Stomach (tissue), 4 donors: ENCODE data around the gene RAP1A.

Experiments used
- EP300 ChIP-seq: sonication (generic); formaldehyde crosslinking; IDR thresholded peaks from one replicate; pipeline ENCODE4 v1.6.1; 2017; ENCODE audit warnings: antibody characterized with exemption
- POLR2A ChIP-seq, 4 donors: fragments of 450-650 bp; IDR thresholded peaks; one replicate each; pipeline ENCODE4 v1.6.1; 2016; ENCODE audit warnings: antibody characterized with exemption in 4 of 4, control low read depth in 2 of 4, mild to moderate bottlenecking in 1 of 4, moderate library complexity in 1 of 4
- POLR2AphosphoS5 ChIP-seq, 3 donors: sonication (generic); formaldehyde crosslinking; IDR thresholded peaks; one replicate each; pipeline ENCODE4 v1.6.1; 2016; ENCODE audit warnings: antibody characterized with exemption in 3 of 3
- TF ChIP-seq, protein P1 (sequence below), 7 experiments: fragments of 450-650 bp in 4 of 7; fragments of 200-600 bp in 3 of 7; sonication (generic) in 3 of 7; IDR thresholded peaks; one replicate each; pipeline ENCODE4 v1.5.1; 2016 to 2019; ENCODE audit warnings: antibody characterized with exemption in 7 of 7, control low read depth in 2 of 7, mild to moderate bottlenecking in 1 of 7

- TF ChIP-seq, protein P1, sequence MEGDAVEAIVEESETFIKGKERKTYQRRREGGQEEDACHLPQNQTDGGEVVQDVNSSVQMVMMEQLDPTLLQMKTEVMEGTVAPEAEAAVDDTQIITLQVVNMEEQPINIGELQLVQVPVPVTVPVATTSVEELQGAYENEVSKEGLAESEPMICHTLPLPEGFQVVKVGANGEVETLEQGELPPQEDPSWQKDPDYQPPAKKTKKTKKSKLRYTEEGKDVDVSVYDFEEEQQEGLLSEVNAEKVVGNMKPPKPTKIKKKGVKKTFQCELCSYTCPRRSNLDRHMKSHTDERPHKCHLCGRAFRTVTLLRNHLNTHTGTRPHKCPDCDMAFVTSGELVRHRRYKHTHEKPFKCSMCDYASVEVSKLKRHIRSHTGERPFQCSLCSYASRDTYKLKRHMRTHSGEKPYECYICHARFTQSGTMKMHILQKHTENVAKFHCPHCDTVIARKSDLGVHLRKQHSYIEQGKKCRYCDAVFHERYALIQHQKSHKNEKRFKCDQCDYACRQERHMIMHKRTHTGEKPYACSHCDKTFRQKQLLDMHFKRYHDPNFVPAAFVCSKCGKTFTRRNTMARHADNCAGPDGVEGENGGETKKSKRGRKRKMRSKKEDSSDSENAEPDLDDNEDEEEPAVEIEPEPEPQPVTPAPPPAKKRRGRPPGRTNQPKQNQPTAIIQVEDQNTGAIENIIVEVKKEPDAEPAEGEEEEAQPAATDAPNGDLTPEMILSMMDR (IDR thresholded peaks at IDR 0.05) = no peak
- TF ChIP-seq POLR2A (IDR thresholded peaks at IDR 0.05) (no peak), POLR2AphosphoS5 (IDR thresholded peaks at IDR 0.05) (no peak), EP300 (no peak)
Measured at GRCh38 chr1:111709986-111710385, 90.4 kb downstream of the RAP1A start.
